ENCODE results near the gene FXN.

DNA sequence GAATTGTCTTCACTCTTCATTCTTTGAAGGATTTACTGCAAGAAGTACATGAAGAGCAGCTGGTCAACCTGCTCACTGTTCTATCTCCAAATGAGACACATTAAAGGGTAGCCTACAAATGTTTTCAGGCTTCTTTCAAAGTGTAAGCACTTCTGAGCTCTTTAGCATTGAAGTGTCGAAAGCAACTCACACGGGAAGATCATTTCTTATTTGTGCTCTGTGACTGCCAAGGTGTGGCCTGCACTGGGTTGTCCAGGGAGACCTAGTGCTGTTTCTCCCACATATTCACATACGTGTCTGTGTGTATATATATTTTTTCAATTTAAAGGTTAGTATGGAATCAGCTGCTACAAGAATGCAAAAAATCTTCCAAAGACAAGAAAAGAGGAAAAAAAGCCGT lies 37.6 kb downstream of the FXN start:
- TF ChIP-seq, protein P1, sequence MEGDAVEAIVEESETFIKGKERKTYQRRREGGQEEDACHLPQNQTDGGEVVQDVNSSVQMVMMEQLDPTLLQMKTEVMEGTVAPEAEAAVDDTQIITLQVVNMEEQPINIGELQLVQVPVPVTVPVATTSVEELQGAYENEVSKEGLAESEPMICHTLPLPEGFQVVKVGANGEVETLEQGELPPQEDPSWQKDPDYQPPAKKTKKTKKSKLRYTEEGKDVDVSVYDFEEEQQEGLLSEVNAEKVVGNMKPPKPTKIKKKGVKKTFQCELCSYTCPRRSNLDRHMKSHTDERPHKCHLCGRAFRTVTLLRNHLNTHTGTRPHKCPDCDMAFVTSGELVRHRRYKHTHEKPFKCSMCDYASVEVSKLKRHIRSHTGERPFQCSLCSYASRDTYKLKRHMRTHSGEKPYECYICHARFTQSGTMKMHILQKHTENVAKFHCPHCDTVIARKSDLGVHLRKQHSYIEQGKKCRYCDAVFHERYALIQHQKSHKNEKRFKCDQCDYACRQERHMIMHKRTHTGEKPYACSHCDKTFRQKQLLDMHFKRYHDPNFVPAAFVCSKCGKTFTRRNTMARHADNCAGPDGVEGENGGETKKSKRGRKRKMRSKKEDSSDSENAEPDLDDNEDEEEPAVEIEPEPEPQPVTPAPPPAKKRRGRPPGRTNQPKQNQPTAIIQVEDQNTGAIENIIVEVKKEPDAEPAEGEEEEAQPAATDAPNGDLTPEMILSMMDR (IDR thresholded peaks at IDR 0.05), result no peak
- no peak for TF ChIP-seq POLR2A (IDR thresholded peaks at IDR 0.05)
